Measurements from ENCODE around the gene SLC51B. TPM values are rescaled to one million over a fixed set of nuclear protein-coding genes. Genes with fewer than 3 reads are reported as not detected.

Gene SLC51B
- polyA plus RNA-seq, 3 donors: not detected

DNA sequence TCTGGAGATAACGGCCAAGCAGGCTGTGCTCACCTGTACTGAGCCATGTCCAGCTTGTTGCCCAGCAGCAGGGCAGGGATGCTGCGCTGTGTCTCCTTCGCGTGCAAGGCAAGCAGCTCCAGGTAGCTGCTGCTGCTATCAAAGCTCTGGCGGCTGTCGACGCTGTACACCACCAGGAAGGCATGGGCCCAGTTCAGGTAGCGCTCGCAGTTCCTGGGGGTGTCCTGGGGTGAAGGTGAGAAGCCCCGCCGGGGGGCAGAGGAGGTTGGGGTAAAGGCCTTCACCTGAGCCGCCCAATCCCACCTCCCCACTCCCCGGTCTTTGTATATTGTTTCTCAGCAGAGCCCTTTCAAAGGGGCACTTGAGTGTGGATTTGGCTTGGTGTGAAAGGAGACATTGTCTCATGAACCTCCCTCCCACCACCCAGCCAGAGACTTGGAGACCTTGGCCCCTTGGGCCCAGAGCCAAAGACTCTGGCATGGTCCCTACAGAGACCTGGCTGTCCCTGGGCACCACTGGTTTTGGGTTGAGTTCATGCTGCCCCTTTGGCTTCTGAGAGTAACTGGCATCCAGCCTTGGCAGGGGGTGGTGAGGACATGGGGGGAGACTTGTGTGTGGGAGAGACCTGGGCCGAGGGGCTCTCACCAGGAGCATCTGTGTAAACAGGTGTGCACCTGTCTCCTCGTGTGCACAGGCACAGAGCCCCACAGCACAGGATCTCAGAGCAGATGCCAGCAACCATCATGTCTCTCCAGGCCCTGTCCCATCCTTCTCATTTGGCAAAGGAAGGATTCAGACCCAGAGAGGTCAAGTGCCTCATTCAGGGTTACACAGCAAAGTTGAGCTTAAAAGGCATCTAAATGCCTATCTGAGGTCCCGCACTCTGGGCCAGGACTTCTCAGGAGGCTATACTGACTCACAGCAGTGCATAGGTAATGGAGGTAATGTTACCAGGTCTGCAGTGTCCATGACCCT, 13.5 kb downstream of the SLC51B start:
- H3K9me3 Mint-ChIP-seq: no peaks in the 10 kb centered on the region
- H3K4me1 Mint-ChIP-seq: no peaks in the 10 kb centered on the region
- 85% methylated on average over 10 of the region's 16 CpGs for WGBS (ENCODE audit: insufficient coverage)
- TF ChIP-seq, protein P1, sequence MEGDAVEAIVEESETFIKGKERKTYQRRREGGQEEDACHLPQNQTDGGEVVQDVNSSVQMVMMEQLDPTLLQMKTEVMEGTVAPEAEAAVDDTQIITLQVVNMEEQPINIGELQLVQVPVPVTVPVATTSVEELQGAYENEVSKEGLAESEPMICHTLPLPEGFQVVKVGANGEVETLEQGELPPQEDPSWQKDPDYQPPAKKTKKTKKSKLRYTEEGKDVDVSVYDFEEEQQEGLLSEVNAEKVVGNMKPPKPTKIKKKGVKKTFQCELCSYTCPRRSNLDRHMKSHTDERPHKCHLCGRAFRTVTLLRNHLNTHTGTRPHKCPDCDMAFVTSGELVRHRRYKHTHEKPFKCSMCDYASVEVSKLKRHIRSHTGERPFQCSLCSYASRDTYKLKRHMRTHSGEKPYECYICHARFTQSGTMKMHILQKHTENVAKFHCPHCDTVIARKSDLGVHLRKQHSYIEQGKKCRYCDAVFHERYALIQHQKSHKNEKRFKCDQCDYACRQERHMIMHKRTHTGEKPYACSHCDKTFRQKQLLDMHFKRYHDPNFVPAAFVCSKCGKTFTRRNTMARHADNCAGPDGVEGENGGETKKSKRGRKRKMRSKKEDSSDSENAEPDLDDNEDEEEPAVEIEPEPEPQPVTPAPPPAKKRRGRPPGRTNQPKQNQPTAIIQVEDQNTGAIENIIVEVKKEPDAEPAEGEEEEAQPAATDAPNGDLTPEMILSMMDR (IDR thresholded peaks at IDR 0.05): no peak
- no peaks in the 10 kb centered on the region for H3K27me3 ChIP-seq (ENCODE audit: control insufficient read depth in 2 of 2, insufficient read depth in 2 of 2, low read length in 2 of 2)
- H3K4me2 ChIP-seq (replicated peaks; ENCODE audit: extremely low read depth, low read length, poor library complexity, severe bottlenecking): no peak overlapping the region
- H3K4me3 ChIP-seq (replicated peaks in 1 of 3; ENCODE audit: low read depth in 2 of 3, low read length in 3 of 3): no peak overlapping the region
- no peak for DNase-seq
- no peaks in the 10 kb centered on the region for H3K79me2 ChIP-seq (ENCODE audit: insufficient read depth, low read length)
- H3K4me3 Mint-ChIP-seq: no peak overlapping the region
- no peaks in the 10 kb centered on the region for H3K9me3 ChIP-seq (replicated peaks in 1 of 2; ENCODE audit: control insufficient read depth in 1 of 2, insufficient read depth in 1 of 2, low read length in 2 of 2)
- no peaks in the 10 kb centered on the region for H4K20me1 ChIP-seq (ENCODE audit: insufficient read depth, low read length)
- H3K9ac ChIP-seq (ENCODE audit: insufficient read depth, low read length, poor library complexity, severe bottlenecking): no peak overlapping the region
- H2AFZ ChIP-seq (ENCODE audit: insufficient read depth, low read depth, low read length, poor library complexity, severe bottlenecking): no peak overlapping the region
- no peaks in the 10 kb centered on the region for H3K36me3 ChIP-seq (replicated peaks in 1 of 2; ENCODE audit: control insufficient read depth in 1 of 2, insufficient read depth in 2 of 2, low read length in 2 of 2)
- H3K36me3 Mint-ChIP-seq: no peaks in the 10 kb centered on the region
- H3K27me3 Mint-ChIP-seq (ENCODE audit: low read depth in 3 of 3): peaks cover 5 to 10% (median 6%) of the 10 kb centered on the region in 3 donors
- H3K4me1 ChIP-seq (ENCODE audit: control insufficient read depth in 1 of 2, insufficient read depth in 2 of 2, low read length in 2 of 2): no peaks in the 10 kb centered on the region
- no peak overlapping the region for H3K27ac Mint-ChIP-seq
- no peak overlapping the region for H3K27ac ChIP-seq (ENCODE audit: low read depth in 1 of 2, low read length in 2 of 2)
- intact Hi-C loops (cut with micrococcal nuclease): loop anchor here in 1 of 2 donors (10.0 kb wide), 1 partner anchor 236 kb away; the partner anchor contains the start of gene RNU5A-1

DNA sequence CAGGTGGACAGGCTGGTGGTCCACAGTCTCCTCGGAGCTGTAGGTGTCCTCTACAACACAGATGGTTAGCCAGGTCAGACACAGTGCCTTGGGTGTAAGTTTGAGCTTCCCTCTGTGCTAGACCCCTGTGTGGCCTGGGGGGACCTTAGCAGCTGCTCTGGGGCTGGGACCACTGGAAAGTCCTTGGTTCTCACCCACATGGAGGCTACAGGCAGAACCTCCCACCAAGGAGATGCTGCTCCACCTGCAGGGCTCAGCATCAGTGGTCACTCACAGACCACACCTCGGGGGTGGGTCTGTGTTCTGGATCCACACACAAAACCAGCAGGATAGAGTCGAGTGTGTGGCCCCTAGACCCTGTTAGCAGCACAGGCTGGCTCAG, 14.2 kb downstream of the SLC51B start:
- no peaks in the 10 kb centered on the region for H3K4me1 ChIP-seq (ENCODE audit: control insufficient read depth in 1 of 2, insufficient read depth in 2 of 2, low read length in 2 of 2)
- H3K4me3 ChIP-seq (replicated peaks in 1 of 3; ENCODE audit: low read depth in 2 of 3, low read length in 3 of 3): no peak overlapping the region
- H3K4me2 ChIP-seq (replicated peaks; ENCODE audit: extremely low read depth, low read length, poor library complexity, severe bottlenecking): no peak overlapping the region
- no peak overlapping the region for H2AFZ ChIP-seq (ENCODE audit: insufficient read depth, low read depth, low read length, poor library complexity, severe bottlenecking)
- Mint-ChIP-seq H3K27me3 (ENCODE audit: low read depth in 3 of 3) (peaks cover 5 to 10% (median 6%) of the 10 kb centered on the region in 3 donors), H3K4me1 (no peaks in the 10 kb centered on the region), H3K36me3 (no peaks in the 10 kb centered on the region), H3K27ac (no peak overlapping the region), H3K4me3 (no peak overlapping the region), H3K9me3 (no peaks in the 10 kb centered on the region)
- no peak for DNase-seq
- H3K27me3 ChIP-seq (ENCODE audit: control insufficient read depth in 2 of 2, insufficient read depth in 2 of 2, low read length in 2 of 2): no peaks in the 10 kb centered on the region
- H3K9me3 ChIP-seq (replicated peaks in 1 of 2; ENCODE audit: control insufficient read depth in 1 of 2, insufficient read depth in 1 of 2, low read length in 2 of 2): no peaks in the 10 kb centered on the region
- no peak overlapping the region for H3K9ac ChIP-seq (ENCODE audit: insufficient read depth, low read length, poor library complexity, severe bottlenecking)
- no peak overlapping the region for H3K27ac ChIP-seq (ENCODE audit: low read depth in 1 of 2, low read length in 2 of 2)
- TF ChIP-seq, protein P1 (IDR thresholded peaks at IDR 0.05): no peak
- H4K20me1 ChIP-seq (ENCODE audit: insufficient read depth, low read length): no peaks in the 10 kb centered on the region
- 89% methylated on average over 2 of the region's 3 CpGs for WGBS (ENCODE audit: insufficient coverage)
- H3K36me3 ChIP-seq (replicated peaks in 1 of 2; ENCODE audit: control insufficient read depth in 1 of 2, insufficient read depth in 2 of 2, low read length in 2 of 2): no peaks in the 10 kb centered on the region
- intact Hi-C loops (cut with micrococcal nuclease): loop anchor here in 1 of 2 donors (10.0 kb wide), 1 partner anchor 235 kb away; the partner anchor contains the start of gene RNU5A-1
- H3K79me2 ChIP-seq (ENCODE audit: insufficient read depth, low read length): no peaks in the 10 kb centered on the region
